ENCODE measurements around the gene OR2AT4.
"Not testable (repeated sequence)": the region's sequence is repeated elsewhere in the genome, so short reads cannot be mapped to it uniquely, and the experiment has no call there.

Gene OR2AT4

GRCh38 chr11:75097173-75097557 is 489 bp upstream of the OR2AT4 start:
- H3K4me3 ChIP-seq (replicated peaks; ENCODE audit: low read depth, low read length): no peak overlapping the region
- TF ChIP-seq CTCF (IDR thresholded peaks at IDR 0.05; ENCODE audit: low read length, missing control alignments): no peak
- no peak for DNase-seq (ENCODE audit: low read depth)

GRCh38 chr11:75094382-75094781 is 2.3 kb downstream of the OR2AT4 start:
- DNase-seq (ENCODE audit: low read depth); H3K4me3 ChIP-seq (replicated peaks; ENCODE audit: low read depth, low read length): not testable (repeated sequence)

GRCh38 chr11:75090671-75091177 is 6.0 kb downstream of the OR2AT4 start:
- H3K4me3 ChIP-seq (replicated peaks; ENCODE audit: low read depth, low read length): no peak overlapping the region
- TF ChIP-seq CTCF (IDR thresholded peaks at IDR 0.05; ENCODE audit: low read length, missing control alignments): no peak
- no peak for DNase-seq (ENCODE audit: low read depth)

- DNase-seq (ENCODE audit: low read depth): no peak
- TF ChIP-seq CTCF (IDR thresholded peaks at IDR 0.05; ENCODE audit: low read length, missing control alignments): no peak
- no peak overlapping the region for H3K4me3 ChIP-seq (replicated peaks; ENCODE audit: low read depth, low read length)
These were observed 9.1 kb downstream of the OR2AT4 start for GRCh38 chr11:75087319-75088305.

GRCh38 chr11:75084883-75085282 is 11.8 kb downstream of the OR2AT4 start:
- H3K4me3 ChIP-seq (replicated peaks; ENCODE audit: low read depth, low read length): no peak overlapping the region

GRCh38 chr11:75083217-75083605 is 13.5 kb downstream of the OR2AT4 start:
- no peak overlapping the region for H3K4me3 ChIP-seq (replicated peaks; ENCODE audit: low read depth, low read length)
- TF ChIP-seq CTCF (IDR thresholded peaks at IDR 0.05; ENCODE audit: low read length, missing control alignments): no peak
- no peak for DNase-seq (ENCODE audit: low read depth)

More at GRCh38 chr11:75084883-75085282, 11.8 kb downstream of the OR2AT4 start:
- no peak for DNase-seq (ENCODE audit: low read depth)
- TF ChIP-seq CTCF (IDR thresholded peaks at IDR 0.05; ENCODE audit: low read length, missing control alignments): no peak

- TF ChIP-seq CTCF (IDR thresholded peaks at IDR 0.05; ENCODE audit: low read length, missing control alignments): no peak
- DNase-seq (ENCODE audit: low read depth): no peak
- no peak overlapping the region for H3K4me3 ChIP-seq (replicated peaks; ENCODE audit: low read depth, low read length)
These were observed 14.0 kb downstream of the OR2AT4 start for GRCh38 chr11:75082601-75083216.

Data from fibroblast of pulmonary artery (primary cell).